Stimulated activated CD8-positive, alpha-beta memory T cell treated with anti-CD3 and anti-CD28 coated beads, Interleukin-12 subunit alpha, Interleukin-12 subunit beta, amount 100 ng/mL, for 4 hours (primary cell): Measurements from ENCODE around the gene SLC4A9.

Source experiments
- DNase-seq: peaks from one replicate; pipeline ENCODE4 v3.0.0-alpha.2; 2020; ENCODE audit warnings: low read depth

Gene SLC4A9, protein sequence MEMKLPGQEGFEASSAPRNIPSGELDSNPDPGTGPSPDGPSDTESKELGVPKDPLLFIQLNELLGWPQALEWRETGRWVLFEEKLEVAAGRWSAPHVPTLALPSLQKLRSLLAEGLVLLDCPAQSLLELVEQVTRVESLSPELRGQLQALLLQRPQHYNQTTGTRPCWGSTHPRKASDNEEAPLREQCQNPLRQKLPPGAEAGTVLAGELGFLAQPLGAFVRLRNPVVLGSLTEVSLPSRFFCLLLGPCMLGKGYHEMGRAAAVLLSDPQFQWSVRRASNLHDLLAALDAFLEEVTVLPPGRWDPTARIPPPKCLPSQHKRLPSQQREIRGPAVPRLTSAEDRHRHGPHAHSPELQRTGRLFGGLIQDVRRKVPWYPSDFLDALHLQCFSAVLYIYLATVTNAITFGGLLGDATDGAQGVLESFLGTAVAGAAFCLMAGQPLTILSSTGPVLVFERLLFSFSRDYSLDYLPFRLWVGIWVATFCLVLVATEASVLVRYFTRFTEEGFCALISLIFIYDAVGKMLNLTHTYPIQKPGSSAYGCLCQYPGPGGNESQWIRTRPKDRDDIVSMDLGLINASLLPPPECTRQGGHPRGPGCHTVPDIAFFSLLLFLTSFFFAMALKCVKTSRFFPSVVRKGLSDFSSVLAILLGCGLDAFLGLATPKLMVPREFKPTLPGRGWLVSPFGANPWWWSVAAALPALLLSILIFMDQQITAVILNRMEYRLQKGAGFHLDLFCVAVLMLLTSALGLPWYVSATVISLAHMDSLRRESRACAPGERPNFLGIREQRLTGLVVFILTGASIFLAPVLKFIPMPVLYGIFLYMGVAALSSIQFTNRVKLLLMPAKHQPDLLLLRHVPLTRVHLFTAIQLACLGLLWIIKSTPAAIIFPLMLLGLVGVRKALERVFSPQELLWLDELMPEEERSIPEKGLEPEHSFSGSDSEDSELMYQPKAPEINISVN

DNA sequence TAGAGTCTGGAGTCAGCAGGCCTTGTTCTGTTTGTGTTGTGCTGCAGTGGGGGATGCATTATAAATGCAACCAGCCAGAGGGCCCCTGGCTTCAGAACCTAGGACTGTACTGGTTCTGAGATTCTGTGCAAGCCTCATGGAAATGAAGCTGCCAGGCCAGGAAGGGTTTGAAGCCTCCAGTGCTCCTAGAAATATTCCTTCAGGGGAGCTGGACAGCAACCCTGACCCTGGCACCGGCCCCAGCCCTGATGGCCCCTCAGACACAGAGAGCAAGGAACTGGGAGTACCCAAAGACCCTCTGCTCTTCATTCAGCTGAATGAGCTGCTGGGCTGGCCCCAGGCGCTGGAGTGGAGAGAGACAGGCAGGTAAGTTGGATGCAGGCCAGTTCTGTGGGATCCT is at the start of gene SLC4A9:
Gene SLC4A9 (plus strand): TSS at position 94 of the 400 bp plus-strand sequence. CDS start 43 bp downstream, at position 137.
- DNase-seq: no peak

DNA sequence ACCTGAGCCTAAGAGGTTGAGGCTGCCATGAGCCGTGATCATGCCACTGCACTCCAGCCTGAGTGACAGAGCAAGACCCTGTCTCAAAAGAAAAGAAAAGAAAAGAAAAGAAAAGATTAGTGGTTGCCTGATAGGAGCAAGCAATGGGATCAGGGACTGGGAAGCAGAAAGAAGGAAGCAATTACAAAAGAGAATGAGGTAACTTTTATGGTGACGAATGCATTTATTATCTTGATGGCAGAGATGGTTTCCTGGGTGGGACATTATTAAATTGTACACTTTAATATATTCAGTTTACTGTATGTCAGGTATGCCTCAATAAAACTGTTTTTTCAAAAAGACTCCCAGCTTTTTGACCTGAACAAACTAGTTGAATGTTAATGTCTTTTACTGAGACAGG is 49.6 kb upstream of the SLC4A9 start:
- DNase-seq: no peak

DNA sequence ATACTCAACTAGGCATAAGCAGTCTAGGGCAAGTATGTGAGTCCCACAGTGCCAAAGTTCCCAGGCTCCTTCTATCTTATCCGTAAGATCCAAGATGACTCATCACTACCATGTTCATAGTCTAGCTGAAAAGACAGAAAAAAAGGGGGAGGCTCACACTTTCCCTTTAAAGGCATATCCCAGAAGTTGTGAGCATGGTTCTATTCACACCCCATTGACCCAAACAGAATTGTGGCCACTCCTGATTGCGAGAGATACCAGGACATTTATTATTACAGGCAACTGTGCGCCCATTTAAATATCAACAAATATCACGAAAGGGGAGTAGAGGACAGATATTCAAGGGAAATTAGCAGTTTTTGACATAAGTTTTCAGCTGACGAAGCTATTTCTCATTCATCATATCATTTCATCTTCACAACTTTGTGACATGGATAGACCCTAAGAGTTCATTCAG is 49.0 kb upstream of the SLC4A9 start:
- no peak for DNase-seq

DNA sequence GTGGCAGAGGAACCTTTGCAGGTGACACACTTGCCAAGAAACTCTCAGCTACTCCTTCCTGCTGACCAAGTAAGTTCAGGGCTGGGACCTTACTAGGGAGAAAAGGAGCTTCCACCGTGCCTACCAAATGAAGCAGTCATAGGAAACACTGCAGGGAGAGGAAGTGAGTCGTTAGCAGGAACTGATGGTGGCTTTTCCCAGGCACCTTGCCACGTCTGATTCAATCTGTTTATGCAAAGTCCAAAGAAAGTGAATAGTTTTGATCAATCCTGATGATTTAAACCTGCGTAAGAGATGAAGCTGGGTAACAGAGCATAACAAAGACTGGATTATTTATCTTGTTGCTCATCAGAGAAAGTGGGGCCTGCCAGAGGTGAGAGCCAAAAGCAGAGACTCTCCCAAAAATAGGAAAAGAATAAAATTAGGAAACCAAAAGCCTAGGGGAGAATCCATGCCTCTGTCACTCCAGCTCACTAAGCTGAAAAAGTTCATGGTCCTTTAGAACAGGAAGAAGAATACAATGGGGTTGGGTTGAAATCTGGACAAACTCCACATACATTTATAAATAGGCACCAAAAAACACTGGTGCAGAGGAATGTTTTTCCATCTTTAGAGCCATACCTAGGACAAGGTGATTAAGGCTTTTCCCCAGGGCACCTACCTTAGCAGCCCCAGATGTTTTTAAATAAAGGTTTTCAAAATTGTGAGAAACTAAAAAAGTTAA is 47.8 kb upstream of the SLC4A9 start:
- DNase-seq: no peak

DNA sequence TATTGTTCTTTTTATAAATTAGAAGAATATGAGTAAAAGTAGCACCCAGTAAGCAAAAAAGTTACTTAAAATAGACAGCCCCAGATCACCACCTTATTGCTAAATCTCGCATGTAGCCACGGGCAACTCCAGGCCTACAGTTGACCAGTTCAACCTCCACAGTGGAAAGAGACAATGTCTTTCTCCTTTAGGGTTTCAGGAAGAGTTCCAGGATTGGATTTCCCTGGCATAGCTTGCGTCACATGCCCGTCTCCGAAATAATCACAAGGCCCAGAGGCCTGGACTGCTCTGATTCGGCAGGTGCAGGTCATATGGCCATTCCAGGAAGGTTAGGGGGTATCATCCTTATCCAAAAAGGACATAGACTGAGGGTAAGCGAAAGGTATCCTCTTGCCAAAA is 47.2 kb upstream of the SLC4A9 start:
- no peak for DNase-seq

DNA sequence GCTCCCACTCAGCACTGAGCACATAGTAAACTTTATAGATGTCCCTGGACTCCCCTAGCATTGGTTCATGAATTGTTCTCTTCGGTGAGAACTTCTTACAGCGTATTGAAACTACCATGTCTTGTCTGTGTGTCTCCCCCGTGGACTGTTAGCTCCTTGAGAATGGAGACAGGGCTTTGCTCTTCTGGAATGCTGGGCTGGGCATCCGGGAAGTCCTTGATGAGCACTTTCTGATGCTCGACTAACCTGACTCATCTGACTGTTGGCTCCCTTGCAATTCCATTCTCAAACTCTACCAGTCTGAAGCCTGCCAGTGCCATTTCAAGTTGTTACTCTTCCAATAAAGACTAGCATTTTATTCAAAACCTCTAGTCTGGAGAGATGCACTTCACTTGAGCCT is 42.1 kb upstream of the SLC4A9 start:
- no peak for DNase-seq

DNA sequence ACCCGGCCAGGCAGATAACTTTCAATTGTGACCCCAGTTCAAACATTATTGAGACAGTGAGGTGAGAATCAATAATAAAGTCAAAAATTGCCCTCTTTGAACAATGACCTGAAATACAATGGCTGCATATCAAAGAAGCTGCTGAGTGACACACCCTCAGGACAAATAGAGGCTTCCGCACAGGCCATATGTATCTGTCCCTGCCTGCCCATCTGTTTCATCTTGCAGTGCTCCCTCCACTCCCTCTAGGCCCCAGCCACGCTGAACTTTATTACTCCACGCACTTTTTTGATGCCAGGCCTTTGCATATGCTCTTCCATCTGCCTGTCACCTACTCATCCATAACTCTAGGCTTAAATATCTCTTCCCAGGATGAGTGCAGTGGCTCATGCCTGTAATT is 41.2 kb upstream of the SLC4A9 start:
- DNase-seq: no peak

DNA sequence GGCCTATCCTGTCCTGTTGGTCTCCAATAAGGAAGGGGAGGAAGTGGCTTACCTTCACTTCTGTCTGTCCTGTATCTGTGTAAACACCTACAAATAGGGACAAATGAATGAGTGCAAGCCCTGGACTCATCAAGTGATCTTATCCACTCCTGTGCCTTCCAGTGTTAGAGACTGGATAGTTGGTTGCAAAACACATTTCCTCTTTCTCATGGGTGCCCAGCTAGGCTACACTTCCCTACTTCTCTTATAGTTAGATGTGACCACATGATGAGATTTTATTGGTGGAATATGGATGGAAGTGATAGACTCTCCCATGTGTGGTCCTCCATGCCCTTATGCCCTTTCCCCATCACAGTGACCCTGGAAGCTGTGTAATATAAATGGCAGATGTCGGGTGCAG is 40.2 kb upstream of the SLC4A9 start:
- no peak for DNase-seq

DNA sequence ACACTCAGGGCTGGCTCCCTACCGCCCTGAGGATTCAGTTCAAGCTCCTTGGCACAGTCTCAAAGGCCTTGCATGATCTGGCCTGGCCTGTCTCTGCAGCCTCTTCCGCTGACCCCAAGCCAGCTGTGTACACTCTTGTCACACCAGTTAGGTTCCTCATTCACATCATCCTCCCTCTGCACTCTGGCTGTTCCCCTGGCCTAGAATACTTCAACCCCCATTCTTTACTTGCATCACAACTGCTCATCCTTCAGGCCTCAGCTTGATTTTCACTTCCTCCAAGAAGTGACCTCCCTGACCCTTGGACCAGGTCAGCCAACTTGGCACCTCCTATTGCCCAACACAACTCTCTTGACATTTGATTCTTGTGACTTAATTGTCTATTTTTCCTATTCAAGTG is 38.2 kb upstream of the SLC4A9 start:
- DNase-seq: no peak

DNA sequence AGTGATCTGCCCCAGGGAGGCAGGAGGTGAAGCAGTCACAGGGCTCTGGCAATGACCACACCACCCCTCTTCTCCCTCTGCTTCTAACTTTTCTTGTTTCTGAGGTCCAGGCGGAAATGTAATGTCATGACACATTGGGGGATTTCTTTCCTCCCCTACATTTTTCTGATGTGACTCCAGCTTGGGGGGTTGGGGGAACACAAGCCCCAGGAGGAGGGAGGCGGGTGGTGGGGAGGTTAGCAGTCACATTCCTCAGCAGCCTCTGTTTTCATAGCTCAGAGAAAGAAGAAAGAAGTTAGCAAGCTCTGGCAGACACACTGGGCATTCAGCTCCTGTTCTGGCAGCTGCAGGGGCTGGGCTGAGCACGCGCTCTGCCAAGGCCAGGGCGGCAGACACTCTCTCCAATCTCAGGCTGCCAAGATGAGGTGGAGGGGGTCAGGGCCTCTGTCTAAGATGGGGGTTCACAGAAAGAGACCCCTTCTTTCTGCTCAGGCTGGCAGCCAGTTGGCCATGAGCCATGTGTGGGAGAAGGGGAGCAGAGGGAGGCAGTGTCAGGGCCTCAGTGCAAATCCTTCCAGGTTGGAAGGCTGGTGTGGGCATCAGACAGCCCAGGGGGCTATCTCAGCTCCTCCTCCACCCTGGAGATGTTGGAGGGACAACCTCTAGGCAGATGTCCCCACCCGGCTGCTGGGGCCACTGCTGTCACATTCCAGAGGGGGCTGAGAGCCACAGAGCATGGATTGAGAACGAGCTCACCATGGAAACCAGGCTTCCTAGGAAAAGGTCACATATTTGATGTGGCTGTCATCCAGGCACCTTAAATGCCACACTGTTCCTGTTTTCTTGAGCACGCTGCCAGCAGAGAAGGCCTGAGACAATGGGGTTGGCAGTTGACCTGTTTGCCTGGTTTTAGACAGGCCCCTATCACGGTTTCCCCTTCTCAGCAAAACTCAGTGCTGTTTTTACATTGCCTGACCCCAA is 37.0 kb upstream of the SLC4A9 start:
- no peak for DNase-seq

DNA sequence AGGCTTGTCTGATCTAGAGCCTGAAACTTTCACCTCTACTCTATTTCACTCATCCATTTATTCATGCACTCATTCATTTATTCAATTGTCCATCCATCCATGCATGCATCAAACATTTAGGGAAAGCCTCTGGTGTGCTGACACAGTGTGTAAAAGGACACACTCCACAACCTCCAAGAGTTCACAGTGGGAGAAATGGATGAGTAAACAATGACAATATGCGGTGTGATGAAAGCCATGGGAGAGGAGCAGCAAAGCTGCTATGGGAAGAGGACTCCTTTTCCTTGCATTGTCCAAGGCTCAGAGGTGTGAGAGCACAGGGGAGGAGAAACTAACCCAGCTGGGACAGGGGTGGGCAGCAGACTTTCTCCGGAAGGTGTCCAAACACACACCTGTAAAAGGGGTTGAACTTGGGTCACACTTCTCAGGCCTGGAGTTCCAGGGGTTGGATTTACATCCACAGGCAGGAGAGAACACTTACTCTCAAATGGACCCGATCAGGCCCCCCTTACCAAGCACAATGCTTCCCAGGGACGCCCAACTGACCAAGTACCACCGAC is 35.9 kb upstream of the SLC4A9 start:
- DNase-seq: no peak

DNA sequence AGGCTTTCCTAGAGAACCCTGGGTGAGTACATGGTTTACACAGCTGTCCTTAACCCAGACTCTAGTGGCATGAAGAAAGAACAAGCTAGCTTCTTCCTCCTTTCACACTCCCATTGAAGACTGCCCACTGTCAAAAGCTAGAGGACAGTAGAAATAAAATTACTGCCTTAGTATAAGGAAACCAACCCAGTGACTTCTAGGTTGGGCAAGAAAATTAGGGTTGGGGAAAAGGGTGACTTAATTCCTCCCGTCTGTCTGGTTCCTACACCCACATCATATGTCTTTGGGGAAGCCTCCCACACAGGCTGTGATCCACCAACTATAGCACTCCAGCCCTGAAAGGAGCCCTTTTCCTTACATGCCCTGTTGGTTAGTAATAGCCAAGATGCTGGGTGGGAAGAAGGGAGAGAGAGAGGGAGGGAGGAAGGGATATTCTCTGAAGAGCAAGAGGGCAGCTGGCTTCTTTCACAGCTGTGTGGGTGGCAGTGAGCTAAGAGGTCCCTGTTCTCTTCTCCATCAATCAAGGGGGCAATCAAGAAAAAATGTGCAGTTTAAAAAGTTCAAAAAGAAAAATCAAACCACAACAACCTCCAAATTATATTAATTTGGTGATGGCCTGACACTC is 35.3 kb upstream of the SLC4A9 start:
- DNase-seq: no peak

DNA sequence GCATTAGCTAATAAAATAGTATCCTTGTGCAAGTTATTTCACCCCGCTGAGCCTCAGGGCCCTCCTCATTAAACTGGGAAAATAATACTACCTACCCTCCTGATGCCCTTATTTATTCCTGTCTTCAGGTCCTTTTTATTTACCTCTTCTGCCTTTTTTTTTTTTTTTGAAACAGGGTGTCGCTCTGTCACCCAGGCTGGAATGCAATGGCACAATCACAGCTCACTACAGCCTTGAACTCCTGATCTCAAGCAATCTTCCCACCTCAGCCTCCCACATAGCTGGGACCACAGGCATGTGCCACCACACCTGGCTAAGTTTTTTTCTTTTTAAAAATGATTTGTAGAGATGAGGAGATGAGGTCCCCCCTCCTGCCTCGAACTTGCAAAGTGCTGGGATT is 34.5 kb upstream of the SLC4A9 start:
- no peak for DNase-seq

DNA sequence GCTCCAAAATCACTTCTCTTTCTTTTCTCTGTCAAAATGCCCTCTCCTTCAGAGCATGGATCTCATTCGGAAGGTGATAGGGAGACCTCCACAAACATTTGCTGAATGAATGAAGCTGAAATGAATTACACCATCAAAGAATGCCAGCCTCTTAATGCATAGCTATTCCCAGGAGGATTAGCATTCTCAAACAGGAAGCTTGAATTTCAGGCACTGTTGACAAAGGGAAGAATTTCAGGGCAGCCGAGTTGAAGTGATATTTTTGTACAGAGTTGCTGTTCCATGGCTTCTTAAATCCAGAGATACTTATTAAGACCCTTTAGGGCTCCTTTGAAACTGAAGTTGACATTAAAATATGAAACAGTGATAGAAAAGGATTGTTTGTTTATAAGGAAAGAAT is 32.4 kb upstream of the SLC4A9 start:
- DNase-seq: no peak

DNA sequence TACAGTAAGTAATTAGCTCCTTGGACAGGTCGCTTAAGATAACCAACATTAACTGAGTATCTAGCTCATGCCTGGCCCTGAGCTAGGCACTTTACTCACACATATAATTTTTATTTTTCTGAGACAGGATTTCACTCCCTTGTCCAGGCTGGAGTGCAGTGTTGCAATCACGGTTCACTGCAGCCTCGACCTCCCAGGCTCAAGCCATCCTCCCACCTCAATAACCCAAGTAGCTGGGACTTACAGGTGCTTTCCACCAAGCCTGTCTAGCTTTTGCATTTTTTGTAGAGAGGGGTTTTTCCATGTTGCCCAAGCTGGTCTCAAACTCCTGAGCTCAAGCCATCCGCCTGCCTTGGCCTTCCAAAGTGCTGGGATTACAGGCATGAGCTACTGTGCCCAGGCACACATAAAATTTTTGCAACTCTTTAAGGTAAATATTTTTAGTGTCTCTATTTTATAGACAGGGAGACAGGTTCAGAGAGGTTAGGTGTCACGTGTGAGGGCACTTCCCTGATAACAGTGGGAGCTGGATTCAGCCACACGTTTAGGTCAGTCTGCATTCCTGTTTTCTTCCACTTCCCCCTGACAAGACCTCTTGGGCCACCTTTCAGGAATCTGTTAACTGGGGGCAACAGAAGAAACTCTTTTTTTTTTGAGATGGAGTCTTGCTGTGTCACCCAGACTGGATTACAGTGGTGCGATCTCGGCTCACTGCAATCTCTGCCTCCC is 31.8 kb upstream of the SLC4A9 start:
- DNase-seq: no peak

DNA sequence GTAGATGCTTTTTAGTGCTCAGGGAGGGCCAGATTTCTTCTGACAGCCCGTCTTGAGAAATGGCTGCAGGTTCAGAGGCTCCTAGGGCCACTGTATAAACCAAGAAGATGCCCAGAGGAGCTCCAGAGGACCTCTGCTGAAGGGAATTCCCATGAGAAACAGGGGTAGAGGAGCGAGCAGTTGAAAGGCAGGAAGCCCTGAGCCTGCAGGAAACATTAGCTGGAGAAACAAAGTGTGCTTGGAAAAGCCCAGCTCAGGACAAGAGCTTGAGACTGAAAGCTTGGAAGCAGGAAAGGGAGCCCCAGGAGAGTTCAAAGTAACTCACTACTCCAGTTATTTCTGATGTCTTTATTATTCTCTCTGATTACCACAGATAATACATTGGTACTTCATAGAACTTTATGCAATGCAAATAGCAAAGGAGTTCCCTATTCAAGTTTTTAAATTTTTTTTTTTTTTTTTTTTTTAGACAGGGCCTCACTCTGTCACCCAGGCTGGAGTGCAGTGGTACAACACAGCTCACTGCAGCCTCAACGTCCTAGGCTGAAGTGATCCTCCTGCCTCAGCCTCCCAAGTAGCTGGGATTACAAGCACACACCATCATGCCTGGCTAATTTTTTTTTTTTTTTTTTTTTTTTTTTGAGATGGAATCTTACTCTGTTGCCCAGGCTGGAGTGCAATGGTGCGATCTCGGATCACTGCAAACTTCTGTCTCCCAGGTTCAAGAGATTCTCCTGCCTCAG is 30.1 kb upstream of the SLC4A9 start:
- no peak for DNase-seq

DNA sequence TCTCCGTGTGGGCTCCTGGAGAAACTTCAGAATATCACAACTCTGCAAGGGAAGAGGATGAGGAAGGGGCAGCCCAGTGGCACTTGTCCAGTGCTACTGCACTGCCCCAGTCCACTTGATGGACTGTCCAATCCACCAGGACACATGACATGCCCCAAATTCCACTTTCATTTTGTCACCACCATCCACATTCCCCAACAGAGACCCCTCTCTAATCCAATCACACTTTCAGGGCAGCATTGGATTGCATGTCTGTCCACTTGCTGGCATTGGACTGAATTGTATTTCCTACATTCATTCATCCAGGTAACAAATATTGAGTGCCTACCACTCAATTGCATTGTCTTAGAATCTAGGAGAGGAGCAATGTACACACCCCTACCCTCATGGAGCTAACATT is 28.4 kb upstream of the SLC4A9 start:
- DNase-seq: no peak

DNA sequence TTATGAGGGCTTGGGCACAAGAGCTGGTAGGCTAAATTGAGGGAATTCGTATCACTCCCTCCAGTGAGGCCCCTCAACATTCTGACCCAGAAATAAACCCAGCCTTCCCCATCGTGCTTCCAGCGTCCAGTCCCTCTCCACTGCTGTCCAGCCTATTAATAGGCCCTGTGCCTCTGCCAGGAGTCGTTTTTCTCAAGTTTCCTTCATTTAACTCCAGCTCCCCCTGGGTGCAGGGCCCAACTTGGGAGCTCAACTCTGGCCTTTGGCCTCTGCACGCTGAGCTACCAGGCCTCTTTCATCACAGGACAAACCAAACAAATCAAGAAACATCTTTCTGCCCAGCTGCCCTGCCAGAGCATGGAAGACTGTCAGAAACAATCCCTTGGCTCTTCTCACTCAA is 23.6 kb upstream of the SLC4A9 start:
- DNase-seq: no peak

DNA sequence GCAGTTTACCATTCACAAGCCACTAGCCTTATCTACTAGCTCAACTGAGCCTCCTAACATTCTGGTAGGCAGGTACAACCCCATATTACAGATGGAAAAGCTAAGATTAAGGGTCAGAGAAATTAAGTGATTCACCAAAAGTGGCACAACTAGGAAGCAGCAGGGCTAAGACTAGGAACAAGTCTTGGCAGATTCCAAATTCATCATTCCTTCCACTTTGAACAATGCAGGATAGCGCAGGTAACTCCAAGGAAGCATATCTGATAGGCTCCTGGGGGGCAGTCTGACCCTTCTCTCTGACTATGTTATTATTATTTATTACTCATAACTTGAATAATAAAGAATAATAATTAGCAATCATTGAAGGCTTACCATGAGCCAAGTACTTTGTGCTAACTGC is 22.1 kb upstream of the SLC4A9 start:
- no peak for DNase-seq
